Mesendoderm (in vitro differentiated cells): ENCODE data around the gene PRKG2.

ENCODE experiments used
- DNase-seq: peaks from one replicate; pipeline ENCODE4 v3.0.0; 2013
- H2AK5ac ChIP-seq: 2 replicates; pipeline ENCODE4 v1.6.1; 2013; ENCODE audit warnings: low read length, inconsistent platforms
- H2BK120ac ChIP-seq: 2 replicates; pipeline ENCODE4 v1.6.1; 2013; ENCODE audit warnings: low read depth, mild to moderate bottlenecking, low read length, moderate library complexity, mixed read lengths
- H2BK15ac ChIP-seq: replicated peaks from 2 replicates; pipeline ENCODE4 v1.6.1; 2013; ENCODE audit warnings: low read depth, mild to moderate bottlenecking, moderate library complexity
- H2BK5ac ChIP-seq: 2 replicates; pipeline ENCODE4 v1.6.1; 2013; ENCODE audit warnings: low read length, inconsistent platforms
- H3K18ac ChIP-seq: 2 replicates; pipeline ENCODE4 v1.6.1; 2013; ENCODE audit warnings: mild to moderate bottlenecking, low read length, mixed read lengths
- H3K23ac ChIP-seq: one replicate; pipeline ENCODE4 v1.6.1; 2013; ENCODE audit warnings: low read length
- H3K27ac ChIP-seq: 2 replicates; pipeline ENCODE4 v1.5.1; 2013; ENCODE audit warnings: low read depth, mild to moderate bottlenecking, inconsistent platforms, low read length, moderate library complexity
- H3K27me3 ChIP-seq: 2 replicates; pipeline ENCODE4 v1.6.1; 2013; ENCODE audit warnings: low read length, control low read depth, mild to moderate bottlenecking, inconsistent platforms; ENCODE audit not compliant: insufficient read depth, poor library complexity
- H3K36me3 ChIP-seq: 2 replicates; pipeline ENCODE4 v1.6.1; 2013; ENCODE audit warnings: low read length, inconsistent platforms; ENCODE audit not compliant: control insufficient read depth, insufficient read depth
- H3K4ac ChIP-seq: one replicate; pipeline ENCODE4 v1.6.1; 2013; ENCODE audit warnings: low read depth, mild to moderate bottlenecking, low read length, moderate library complexity
- H3K4me1 ChIP-seq: 2 replicates; pipeline ENCODE4 v1.6.1; 2013; ENCODE audit warnings: low read depth, low read length, inconsistent platforms; ENCODE audit not compliant: control insufficient read depth
- H3K4me2 ChIP-seq: 2 replicates; pipeline ENCODE4 v1.6.1; 2013; ENCODE audit warnings: low read length
- H3K4me3 ChIP-seq: 2 replicates; pipeline ENCODE4 v1.5.1; 2013; ENCODE audit warnings: mild to moderate bottlenecking, low read length
- H3K56ac ChIP-seq: one replicate; pipeline ENCODE4 v1.6.1; 2013; ENCODE audit warnings: low read length
- H3K79me1 ChIP-seq: 2 replicates; pipeline ENCODE4 v1.6.1; 2013; ENCODE audit warnings: low read length, inconsistent platforms
- H3K79me2 ChIP-seq: 2 replicates; pipeline ENCODE4 v1.6.1; 2013; ENCODE audit warnings: mild to moderate bottlenecking, low read length; ENCODE audit not compliant: control insufficient read depth, insufficient read depth
- H3K9ac ChIP-seq: 2 replicates; pipeline ENCODE4 v1.6.1; 2013; ENCODE audit warnings: low read length, inconsistent platforms
- H4K5ac ChIP-seq: one replicate; pipeline ENCODE4 v1.6.1; 2013; ENCODE audit warnings: low read length
- H4K8ac ChIP-seq: one replicate; pipeline ENCODE4 v1.6.1; 2013; ENCODE audit warnings: low read depth, mild to moderate bottlenecking, control low read depth, low read length, moderate library complexity
- WGBS: extraction: QIAGEN DNeasy Blood & Tissue Kit; methylation state at CpG from one replicate; pipeline ENCODE4 v1.1.7; 2013; ENCODE audit warnings: low lambda C conversion rate, missing lambda C conversion rate; ENCODE audit not compliant: insufficient coverage; ENCODE audit errors: extremely low coverage; 5-methylcytosine and 5-hydroxymethylcytosine counted together

Gene PRKG2

GRCh38 chr4:81199831-81200230 lies 15.2 kb downstream of the PRKG2 start:
- Histone ChIP-seq H3K27me3 (no peaks in the 10 kb centered on the region), H3K79me2 (no peaks in the 10 kb centered on the region), H3K56ac (no peak overlapping the region), H3K4ac (no peak overlapping the region), H3K23ac (no peak overlapping the region), H3K4me3 (no peak overlapping the region), H2BK120ac (no peak overlapping the region), H3K4me2 (no peak overlapping the region), H2BK5ac (no peak overlapping the region), H2AK5ac (no peak overlapping the region), H4K5ac (no peak overlapping the region), H3K4me1 (no peaks in the 10 kb centered on the region), H3K9ac (no peak overlapping the region), H3K27ac (no peak overlapping the region), H4K8ac (no peak overlapping the region), H2BK15ac (no peak overlapping the region), H3K18ac (no peak overlapping the region), H3K36me3 (no peaks in the 10 kb centered on the region), H3K79me1 (no peaks in the 10 kb centered on the region)
- DNase-seq: no peak

DNA sequence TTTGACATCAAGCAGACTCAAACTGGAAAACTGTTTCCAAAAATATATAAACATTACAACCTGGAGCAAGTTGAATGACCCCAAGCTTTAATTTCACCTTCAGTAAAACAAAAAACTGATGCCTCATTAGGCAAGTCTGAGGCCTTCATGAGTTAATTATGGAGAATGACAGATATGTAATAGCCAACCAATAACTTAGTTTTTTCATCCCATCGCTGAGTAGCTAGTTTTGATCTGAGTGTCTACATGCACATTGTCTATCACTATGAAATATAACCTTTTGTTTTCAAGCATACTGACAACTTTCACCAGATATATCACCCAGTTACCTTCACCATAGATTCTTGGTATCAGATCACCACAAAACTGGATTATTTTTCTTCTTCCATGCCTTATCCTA lies 16.4 kb downstream of the PRKG2 start:
- no peak overlapping the region for H2BK15ac ChIP-seq
- no peak overlapping the region for H4K8ac ChIP-seq
- no peak for DNase-seq
- H3K79me1 ChIP-seq: no peaks in the 10 kb centered on the region
- no peak overlapping the region for H3K23ac ChIP-seq
- H3K27ac ChIP-seq: no peak overlapping the region
- H3K4ac ChIP-seq: no peak overlapping the region
- no peaks in the 10 kb centered on the region for H3K36me3 ChIP-seq
- H3K18ac ChIP-seq: no peak overlapping the region
- WGBS: no CpG with 5 or more reads among the region's 1 CpG
- no peaks in the 10 kb centered on the region for H3K79me2 ChIP-seq
- H2AK5ac ChIP-seq: no peak overlapping the region
- no peak overlapping the region for H2BK5ac ChIP-seq
- H3K27me3 ChIP-seq: no peaks in the 10 kb centered on the region
- H3K4me2 ChIP-seq: no peak overlapping the region
- no peak overlapping the region for H2BK120ac ChIP-seq
- H3K4me1 ChIP-seq: no peaks in the 10 kb centered on the region
- no peak overlapping the region for H3K56ac ChIP-seq
- no peak overlapping the region for H4K5ac ChIP-seq
- no peak overlapping the region for H3K9ac ChIP-seq
- no peak overlapping the region for H3K4me3 ChIP-seq

DNA sequence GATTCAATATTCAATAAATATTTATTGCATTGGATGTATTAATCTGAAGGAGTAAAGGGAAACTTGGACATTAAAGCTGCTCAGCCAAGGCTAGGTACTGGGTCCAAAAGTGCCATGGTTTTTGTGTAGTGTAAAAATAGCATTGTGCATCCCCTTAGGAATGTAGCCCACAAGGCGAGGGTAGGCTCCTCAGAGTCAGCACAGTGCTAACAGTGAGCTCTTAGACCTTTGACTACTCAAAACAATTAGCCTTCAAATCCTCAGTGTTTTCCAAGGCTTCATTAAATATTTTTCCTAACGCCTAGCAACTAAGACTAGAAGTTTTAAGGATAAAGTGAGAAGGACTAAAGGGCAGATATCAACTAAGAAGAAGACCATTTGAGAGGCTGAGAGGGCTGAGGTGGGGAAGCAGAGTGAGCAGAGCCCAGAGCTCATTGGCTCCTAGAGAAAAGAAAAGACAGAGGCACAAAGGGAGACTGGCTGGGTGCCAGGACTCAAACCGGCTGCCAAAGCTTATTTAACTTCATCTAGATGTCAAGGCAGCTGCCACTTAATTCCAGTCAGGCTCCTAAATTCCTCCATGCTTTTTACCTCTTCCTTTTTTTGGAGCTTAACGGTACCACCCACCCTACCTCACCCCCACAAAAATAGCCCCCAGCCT lies 17.0 kb downstream of the PRKG2 start:
- Histone ChIP-seq H3K23ac (no peak overlapping the region), H3K4me1 (no peaks in the 10 kb centered on the region), H3K9ac (no peak overlapping the region), H3K4me2 (no peak overlapping the region), H3K27me3 (no peaks in the 10 kb centered on the region), H3K4me3 (no peak overlapping the region), H2BK120ac (no peak overlapping the region), H4K8ac (no peak overlapping the region), H2BK15ac (no peak overlapping the region), H3K36me3 (no peaks in the 10 kb centered on the region), H3K56ac (no peak overlapping the region), H2AK5ac (no peak overlapping the region), H3K79me2 (no peaks in the 10 kb centered on the region), H3K79me1 (no peaks in the 10 kb centered on the region), H3K18ac (no peak overlapping the region), H4K5ac (no peak overlapping the region), H3K27ac (no peak overlapping the region), H2BK5ac (no peak overlapping the region), H3K4ac (no peak overlapping the region)
- no CpG with 5 or more reads among the region's 4 CpGs for WGBS
- DNase-seq: no peak

GRCh38 chr4:81196126-81196650 lies 18.8 kb downstream of the PRKG2 start:
- no peak overlapping the region for H3K9ac ChIP-seq
- no peak overlapping the region for H3K4ac ChIP-seq
- no peak overlapping the region for H4K8ac ChIP-seq
- H3K27me3 ChIP-seq: no peaks in the 10 kb centered on the region
- DNase-seq: no peak
- H3K23ac ChIP-seq: no peak overlapping the region
- H2AK5ac ChIP-seq: no peak overlapping the region
- no peak overlapping the region for H3K27ac ChIP-seq
- no peak overlapping the region for H3K18ac ChIP-seq
- no peak overlapping the region for H3K4me3 ChIP-seq
- no peak overlapping the region for H2BK5ac ChIP-seq
- H2BK120ac ChIP-seq: no peak overlapping the region
- H3K79me2 ChIP-seq: no peaks in the 10 kb centered on the region
- H4K5ac ChIP-seq: no peak overlapping the region
- no peak overlapping the region for H3K4me2 ChIP-seq
- WGBS: no CpG with 5 or more reads among the region's 3 CpGs
- H3K36me3 ChIP-seq: no peaks in the 10 kb centered on the region
- H3K56ac ChIP-seq: no peak overlapping the region
- H2BK15ac ChIP-seq: no peak overlapping the region
- no peaks in the 10 kb centered on the region for H3K4me1 ChIP-seq
- no peaks in the 10 kb centered on the region for H3K79me1 ChIP-seq

- DNase-seq: no peak
- Histone ChIP-seq H4K5ac (no peak overlapping the region), H3K4ac (no peak overlapping the region), H3K56ac (no peak overlapping the region), H2BK5ac (no peak overlapping the region), H3K79me2 (no peaks in the 10 kb centered on the region), H3K4me2 (no peak overlapping the region), H3K36me3 (no peaks in the 10 kb centered on the region), H3K9ac (no peak overlapping the region), H3K4me1 (no peaks in the 10 kb centered on the region), H3K18ac (no peak overlapping the region), H4K8ac (no peak overlapping the region), H3K4me3 (no peak overlapping the region), H2BK15ac (no peak overlapping the region), H3K27ac (no peak overlapping the region), H3K27me3 (no peaks in the 10 kb centered on the region), H3K23ac (no peak overlapping the region), H2AK5ac (no peak overlapping the region), H2BK120ac (no peak overlapping the region), H3K79me1 (no peaks in the 10 kb centered on the region)
- no CpG with 5 or more reads among the region's 6 CpGs for WGBS
These were observed 19.5 kb downstream of the PRKG2 start for GRCh38 chr4:81195475-81195874.

GRCh38 chr4:81194286-81194685 lies 20.7 kb downstream of the PRKG2 start:
- Histone ChIP-seq H3K4ac (no peak overlapping the region), H3K4me2 (no peak overlapping the region), H3K36me3 (no peaks in the 10 kb centered on the region), H3K27ac (no peak overlapping the region), H2AK5ac (no peak overlapping the region), H3K4me3 (no peak overlapping the region), H3K23ac (no peak overlapping the region), H4K5ac (no peak overlapping the region), H3K79me2 (no peaks in the 10 kb centered on the region), H2BK120ac (no peak overlapping the region), H4K8ac (no peak overlapping the region), H3K18ac (no peak overlapping the region), H3K4me1 (no peaks in the 10 kb centered on the region), H2BK15ac (no peak overlapping the region), H3K56ac (no peak overlapping the region), H3K79me1 (no peaks in the 10 kb centered on the region), H3K9ac (no peak overlapping the region), H3K27me3 (no peaks in the 10 kb centered on the region), H2BK5ac (no peak overlapping the region)
- no CpG with 5 or more reads among the region's 3 CpGs for WGBS
- DNase-seq: no peak
